ENCODE results near the gene RHOT1.

RHOT1 gene

DNA sequence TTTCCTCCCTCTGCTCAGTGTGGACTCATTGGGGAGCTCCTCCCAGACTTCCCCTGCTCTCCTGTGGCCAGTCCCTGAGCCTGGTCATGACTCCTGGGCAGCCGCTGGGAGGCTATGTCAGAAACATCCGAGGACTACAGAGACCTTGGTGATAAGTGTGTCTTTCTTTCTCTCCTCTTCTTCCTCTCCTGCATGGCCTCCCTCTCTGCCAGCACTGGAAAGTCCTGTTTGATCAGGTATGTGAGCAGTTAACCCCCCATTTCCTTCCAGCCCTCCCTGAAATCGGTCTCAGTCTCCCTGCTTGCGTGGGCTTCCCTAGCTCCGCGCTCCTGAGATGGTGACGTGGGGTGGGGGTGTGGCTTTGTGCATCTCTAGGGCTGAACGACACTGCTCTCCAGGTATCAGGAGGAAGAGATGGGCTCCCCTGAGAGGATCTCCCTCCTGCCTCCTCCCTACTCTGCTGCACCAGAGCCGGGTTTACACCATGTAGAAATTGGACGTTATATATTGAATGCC is 125.4 kb downstream of the RHOT1 start:
- CTCF ChIA-PET = no interaction called here
- Mint-ChIP-seq H3K27me3 (peaks cover 88% of the 10 kb centered on the region), H3K9me3 (no peaks in the 10 kb centered on the region), H3K36me3 (no peaks in the 10 kb centered on the region), H3K4me1 (peaks cover 17% of the 10 kb centered on the region), H3K27ac (no peak overlapping the region), H3K4me3 (peak overlapping the region; percentile 65)
- DNase-seq = peak; percentile 38

DNA sequence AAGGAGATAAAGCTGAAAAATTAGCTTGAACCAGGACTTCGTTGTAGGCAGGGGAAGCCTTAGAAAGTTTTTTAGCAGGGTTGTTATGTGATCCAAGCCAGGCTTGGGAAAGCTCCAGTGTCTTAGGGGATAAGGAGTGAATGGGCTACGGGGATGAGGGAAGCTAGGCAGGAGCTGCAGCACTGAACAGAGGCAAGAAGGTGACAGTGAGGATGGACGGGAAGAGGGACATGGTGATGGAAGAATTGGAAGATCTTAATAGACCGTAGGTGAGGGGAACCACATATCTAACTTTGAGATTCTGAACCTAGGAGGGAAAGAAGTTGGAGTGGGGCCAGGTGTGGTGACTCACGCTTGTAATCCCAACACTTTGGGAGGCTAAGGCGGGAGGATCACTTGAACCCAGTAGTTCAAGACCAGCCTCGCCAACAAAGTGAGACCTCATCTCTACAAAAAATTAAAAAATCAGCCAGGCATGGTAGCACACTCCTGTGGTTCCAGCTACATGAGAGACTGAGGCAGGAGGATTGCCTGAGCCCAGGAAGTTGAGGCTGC is 126.5 kb downstream of the RHOT1 start:
- CTCF ChIA-PET = no interaction called here
- Mint-ChIP-seq H3K27me3 (peaks cover 88% of the 10 kb centered on the region), H3K9me3 (no peaks in the 10 kb centered on the region), H3K4me1 (peaks cover 17% of the 10 kb centered on the region), H3K27ac (no peak overlapping the region), H3K4me3 (no peak overlapping the region), H3K36me3 (no peaks in the 10 kb centered on the region)
- no peak for DNase-seq

DNA sequence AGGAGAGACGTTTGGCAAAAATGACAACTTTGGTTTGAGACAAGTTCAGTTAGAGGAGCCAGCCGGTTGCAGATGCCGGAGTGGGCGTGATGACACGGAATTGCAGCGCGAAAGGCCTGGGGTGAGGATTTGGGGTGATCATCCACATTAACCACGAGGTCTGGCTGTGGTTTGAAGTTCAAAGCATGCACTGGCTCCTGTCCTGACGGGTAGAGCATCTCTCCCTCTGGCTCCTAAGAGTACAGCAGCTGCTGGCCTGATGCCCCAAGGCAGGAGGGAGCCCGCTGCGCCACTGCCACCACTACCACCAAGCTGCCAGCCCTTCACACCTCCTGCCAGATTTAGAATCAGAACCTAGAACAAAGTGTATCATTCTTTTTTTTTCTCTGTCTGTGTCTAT is 127.1 kb downstream of the RHOT1 start:
- DNase-seq = no peak
- no peak overlapping the region for H3K4me3 Mint-ChIP-seq
- H3K4me1 Mint-ChIP-seq = peaks cover 17% of the 10 kb centered on the region
- no peak overlapping the region for H3K27ac Mint-ChIP-seq
- no peaks in the 10 kb centered on the region for H3K36me3 Mint-ChIP-seq
- H3K9me3 Mint-ChIP-seq = no peaks in the 10 kb centered on the region
- CTCF ChIA-PET = no interaction called here
- H3K27me3 Mint-ChIP-seq = peaks cover 88% of the 10 kb centered on the region

DNA sequence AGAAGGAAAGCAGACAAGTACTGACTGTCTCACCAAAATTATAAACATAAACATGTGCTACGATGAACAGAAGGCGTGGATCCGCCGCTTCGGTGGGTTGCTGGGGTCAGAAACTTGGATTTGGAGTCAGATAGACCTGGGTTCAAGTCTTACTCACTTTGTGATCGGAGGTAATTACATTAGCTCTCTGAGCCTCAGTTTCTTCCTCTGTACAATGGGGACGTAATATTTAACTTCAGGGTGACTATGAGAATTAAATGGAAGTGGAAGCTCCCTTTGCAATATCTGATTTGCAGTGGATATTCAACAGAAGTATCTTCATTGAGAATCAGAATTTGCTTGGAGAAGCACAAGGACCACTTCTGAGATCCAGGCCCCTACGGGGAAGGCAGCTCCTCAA is 129.5 kb downstream of the RHOT1 start:
- DNase-seq = no peak
- Mint-ChIP-seq H3K27ac (no peak overlapping the region), H3K9me3 (no peaks in the 10 kb centered on the region), H3K4me3 (no peak overlapping the region), H3K36me3 (no peaks in the 10 kb centered on the region), H3K27me3 (peaks cover 88% of the 10 kb centered on the region), H3K4me1 (peaks cover 10% of the 10 kb centered on the region)
- CTCF ChIA-PET = interaction anchor here (1.1 to 1.4 kb wide), 2 partner anchors 26 to 172 kb away, joined by 3 read pairs; partner anchors contain the start of gene PSMD11

DNA sequence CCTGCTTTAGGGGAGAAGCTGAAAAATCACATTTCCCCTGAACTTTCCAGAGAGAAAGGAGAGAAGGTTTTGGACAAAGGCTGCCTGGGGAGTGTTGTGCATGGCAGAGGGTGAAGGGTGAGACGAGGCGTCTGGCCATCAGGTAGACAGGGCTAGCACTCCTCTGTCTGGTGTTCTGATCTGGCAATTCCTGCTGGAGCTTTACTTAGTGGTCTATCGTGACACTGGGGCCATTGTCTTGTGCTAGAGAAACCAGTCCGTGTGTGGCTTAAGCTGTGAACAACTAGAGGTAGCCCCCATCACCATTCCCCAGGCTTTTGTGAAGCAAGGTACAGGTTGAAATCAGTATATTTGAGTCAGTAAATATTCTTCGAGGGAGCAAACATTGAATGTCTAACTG is 131.8 kb downstream of the RHOT1 start:
- H3K27ac Mint-ChIP-seq = no peak overlapping the region
- H3K4me1 Mint-ChIP-seq = no peaks in the 10 kb centered on the region
- no peak overlapping the region for H3K4me3 Mint-ChIP-seq
- DNase-seq = no peak
- CTCF ChIA-PET = interaction anchor here (0.6 kb wide), 1 partner anchor 44 kb away, joined by 3 read pairs; no protein-coding TSS in a partner anchor
- H3K36me3 Mint-ChIP-seq = no peaks in the 10 kb centered on the region
- H3K27me3 Mint-ChIP-seq = peaks cover 74% of the 10 kb centered on the region
- no peaks in the 10 kb centered on the region for H3K9me3 Mint-ChIP-seq

DNA sequence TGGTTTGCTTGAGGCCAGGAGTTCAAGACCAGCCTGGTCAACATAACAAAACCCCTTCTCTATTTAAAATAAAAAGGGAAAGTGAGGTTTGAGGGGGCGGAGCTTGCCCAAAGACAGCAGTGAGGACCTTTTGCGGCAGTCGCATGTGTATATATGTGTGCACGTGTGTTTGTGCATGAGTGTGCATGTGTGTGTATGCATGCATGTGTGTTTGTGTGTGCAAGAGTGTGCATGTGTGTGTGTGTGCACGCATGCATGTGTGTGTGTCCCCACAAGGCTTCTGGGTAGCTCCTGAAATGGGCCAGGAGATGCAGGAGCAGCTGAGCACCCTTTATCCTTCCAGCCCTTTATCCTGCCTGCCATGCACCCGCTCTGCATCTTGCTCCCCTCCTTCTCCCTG is 132.3 kb downstream of the RHOT1 start:
- Mint-ChIP-seq H3K4me1 (no peaks in the 10 kb centered on the region), H3K4me3 (no peak overlapping the region), H3K36me3 (no peaks in the 10 kb centered on the region), H3K9me3 (no peaks in the 10 kb centered on the region), H3K27ac (no peak overlapping the region), H3K27me3 (peaks cover 74% of the 10 kb centered on the region)
- CTCF ChIA-PET = interaction anchor here (0.6 kb wide), 1 partner anchor 44 kb away, joined by 3 read pairs; no protein-coding TSS in a partner anchor
- no peak for DNase-seq
